Ishikawa (cell line): Measurements from ENCODE around the gene ACOX3.

Experiments
- CEBPB ChIP-seq: IDR thresholded peaks from 2 replicates; pipeline ENCODE4 v1.6.1; 2012
- CREB1 ChIP-seq: IDR thresholded peaks from 2 replicates; pipeline ENCODE4 v1.6.1; 2012; ENCODE audit warnings: low read depth
- EGR1 ChIP-seq: IDR thresholded peaks from 2 replicates; pipeline ENCODE4 v1.6.1; 2012
- EP300 ChIP-seq: IDR thresholded peaks from 2 replicates; pipeline ENCODE4 v1.6.1; 2012; ENCODE audit warnings: borderline replicate concordance
- FOXM1 ChIP-seq: IDR thresholded peaks from 2 replicates; pipeline ENCODE4 v1.6.1; 2012; ENCODE audit warnings: low read depth, borderline replicate concordance
- MAX ChIP-seq: IDR thresholded peaks from 2 replicates; pipeline ENCODE4 v1.6.1; 2012
- NFIC ChIP-seq: IDR thresholded peaks from 2 replicates; pipeline ENCODE4 v1.6.1; 2012
- RAD21 ChIP-seq: IDR thresholded peaks from 2 replicates; pipeline ENCODE4 v1.6.1; 2012; ENCODE audit warnings: low read depth
- REST ChIP-seq: IDR thresholded peaks from 2 replicates; pipeline ENCODE4 v1.6.1; 2012; ENCODE audit warnings: low read depth, mild to moderate bottlenecking
- TAF1 ChIP-seq: IDR thresholded peaks from 2 replicates; pipeline ENCODE4 v1.6.1; 2012; ENCODE audit warnings: low read depth, mild to moderate bottlenecking
- TCF12 ChIP-seq: IDR thresholded peaks from 2 replicates; pipeline ENCODE4 v1.6.1; 2012; ENCODE audit warnings: low read depth
- TEAD4 ChIP-seq: IDR thresholded peaks from 2 replicates; pipeline ENCODE4 v1.6.1; 2012
- USF1 ChIP-seq: IDR thresholded peaks from 2 replicates; pipeline ENCODE4 v1.6.1; 2012
- YY1 ChIP-seq: IDR thresholded peaks from 2 replicates; pipeline ENCODE4 v1.6.1; 2012; ENCODE audit warnings: low read depth
- ZBTB7A ChIP-seq: IDR thresholded peaks from 2 replicates; pipeline ENCODE4 v1.6.1; 2012; ENCODE audit warnings: low read depth

Gene ACOX3

GRCh38 chr4:8446122-8446521 lies 5.6 kb upstream of the ACOX3 start:
- TF ChIP-seq CEBPB, result no peak
- no peak for TF ChIP-seq YY1
- no peak for TF ChIP-seq FOXM1
- no peak for TF ChIP-seq EGR1
- no peak for TF ChIP-seq CREB1
- no peak for TF ChIP-seq MAX
- no peak for TF ChIP-seq NFIC
- no peak for TF ChIP-seq REST
- TF ChIP-seq TCF12, result no peak
- TF ChIP-seq EP300, result no peak
- TF ChIP-seq USF1, result no peak

GRCh38 chr4:8443801-8444200 lies 3.3 kb upstream of the ACOX3 start:
- TF ChIP-seq EGR1, result no peak
- no peak for TF ChIP-seq YY1
- no peak for TF ChIP-seq CEBPB
- no peak for TF ChIP-seq TAF1
- no peak for TF ChIP-seq TCF12

- TF ChIP-seq FOXM1, result no peak
- TF ChIP-seq USF1, result no peak
These were observed 2.3 kb upstream of the ACOX3 start for GRCh38 chr4:8442596-8443358.

- peak; percentile 94 for TF ChIP-seq CEBPB
- TF ChIP-seq NFIC, result no peak
These were observed 1.1 kb upstream of the ACOX3 start for GRCh38 chr4:8441499-8442091.

GRCh38 chr4:8439914-8440491 lies 520 bp downstream of the ACOX3 start:
- TF ChIP-seq TEAD4 (no peak), RAD21 (no peak), EP300 (no peak), CEBPB (no peak)

- TF ChIP-seq CREB1 (no peak), TAF1 (no peak), EGR1 (no peak), RAD21 (no peak), ZBTB7A (no peak), MAX (no peak), TCF12 (no peak), CEBPB (no peak), REST (no peak), NFIC (no peak), TEAD4 (no peak), YY1 (no peak)
These were observed 1.4 kb downstream of the ACOX3 start for GRCh38 chr4:8439168-8439567.

GRCh38 chr4:8438743-8439142 lies 1.8 kb downstream of the ACOX3 start:
- TF ChIP-seq EP300 (no peak), MAX (no peak), FOXM1 (no peak), REST (no peak), TAF1 (no peak), ZBTB7A (no peak), CREB1 (no peak), TEAD4 (no peak), EGR1 (no peak), CEBPB (no peak), RAD21 (no peak)
